Nasal cavity respiratory epithelium epithelial cell of viscerocranial mucosa (primary cell): Measurements from ENCODE around the gene PSD. TPM values are rescaled to one million over a fixed set of nuclear protein-coding genes. Genes with fewer than 3 reads are reported as not detected.

Experiments used
- total RNA-seq: library from RNA; depleted of rRNA; stranded (reverse); fragments of >200 nt; gene quantifications from 2 replicates; pipeline ENCODE4 v1.2.3, GENCODE V29; 2014

PSD gene
- total RNA-seq: 0.68 and 0.71 TPM in 2 replicates

GRCh38 chr10:102418622-102419268 lies at the start of gene PSD:
Gene PSD (minus strand): TSS chr10:102418785. CDS start chr10:102417038, 1,747 bp downstream.

GRCh38 chr10:102451105-102451969 lies 32.8 kb upstream of the PSD start, which contains the start of gene C10orf95:
Gene C10orf95 (minus strand): TSS chr10:102451543. CDS start chr10:102451093, 450 bp downstream.

GRCh38 chr10:102432162-102432950 lies 13.8 kb upstream of the PSD start, which contains the start of gene CUEDC2:
Gene CUEDC2 (minus strand): TSS chr10:102432574. CDS start chr10:102425188, 7,386 bp downstream.

GRCh38 chr10:102420714-102421506 lies 2.3 kb upstream of the PSD start, which contains the start of gene FBXL15:
Gene FBXL15 (plus strand): TSS chr10:102420836. CDS start chr10:102421130, 294 bp downstream.

GRCh38 chr10:102395400-102396316 lies 22.9 kb downstream of the PSD start, which contains the start of gene NFKB2:
Gene NFKB2 (plus strand): TSS chr10:102395705. CDS start chr10:102395960, 255 bp downstream.

Other genes with a start within 250 kb of the PSD start
- under 0.01 and 0.36 TPM in 2 replicates for gene ELOVL3, start 192.5 kb downstream of the PSD start, total RNA-seq
- not detected in 2 replicates for gene PITX3, start 177.3 kb downstream of the PSD start, total RNA-seq
- 15.7 and 39.8 TPM in 2 replicates for gene GBF1, start 173.3 kb downstream of the PSD start, total RNA-seq
- gene NFKB2, start 23.1 kb downstream of the PSD start, total RNA-seq: 17.8 and 30.3 TPM in 2 replicates
- gene FBXL15, start 2.1 kb upstream of the PSD start, total RNA-seq: 8.4 and 9.6 TPM in 2 replicates
- gene CUEDC2, start 13.8 kb upstream of the PSD start, total RNA-seq: 30.8 and 32.5 TPM in 2 replicates
- gene C10orf95, start 32.8 kb upstream of the PSD start, total RNA-seq: 2.1 and 4.4 TPM in 2 replicates
- 69.7 and 99.2 TPM in 2 replicates for gene ACTR1A, start 83.9 kb upstream of the PSD start, total RNA-seq
- gene SUFU, start 85.2 kb upstream of the PSD start, total RNA-seq: 0.68 and 5.8 TPM in 2 replicates
- gene TRIM8, start 225.7 kb upstream of the PSD start, total RNA-seq: 44.8 and 111 TPM in 2 replicates